A673 (cell line): ENCODE results near the gene WBP4. TPM values are rescaled to one million over a fixed set of nuclear protein-coding genes. Genes with fewer than 3 reads are reported as not detected.

ENCODE experiments used
- BruUV-seq: library from RNA; stranded (reverse); fragments of 400-500 nt; replicated peaks from 2 replicates; lab custom pipeline; 2021; lab: Mats Ljungman, UMichigan
- CTCF ChIA-PET: fragments of 300-600 bp; sonication (Branson Sonifier 250); formaldehyde crosslinking; loops from one replicate; lab custom pipeline; 2022; ENCODE audit warnings: antibody characterized with exemption; lab: Charles Lee
- POLR2A ChIA-PET: fragments of 300-600 bp; sonication (Branson Sonifier 250); formaldehyde crosslinking; loops from one replicate; lab custom pipeline; 2022; ENCODE audit warnings: antibody characterized with exemption; ENCODE audit not compliant: low non-redundant PET; lab: Charles Lee
- DNase-seq: peaks from one replicate; pipeline ENCODE4 v3.0.0-alpha.2; 2015; ENCODE audit warnings: low spot score
- H3K27ac ChIP-seq: fragments of 200-600 bp; sonication (generic); 2 replicates; pipeline ENCODE4 v1.5.1; 2016; ENCODE audit warnings: mixed run types, low read depth, mild to moderate bottlenecking, mixed read lengths, antibody characterized with exemption, low read length; ENCODE audit not compliant: poor library complexity, severe bottlenecking
- H3K27me3 ChIP-seq: fragments of 200-600 bp; sonication (generic); replicated peaks from 2 replicates; pipeline ENCODE4 v1.6.1; 2017; ENCODE audit warnings: mixed run types, low read depth, mild to moderate bottlenecking, mixed read lengths, antibody characterized with exemption, low read length; ENCODE audit not compliant: insufficient read depth, poor library complexity
- H3K36me3 ChIP-seq: fragments of 200-600 bp; sonication (generic); 2 replicates; pipeline ENCODE4 v1.6.1; 2016; ENCODE audit warnings: mixed run types, mild to moderate bottlenecking, mixed read lengths, antibody characterized with exemption, low read length; ENCODE audit not compliant: insufficient read depth, poor library complexity, severe bottlenecking
- H3K4me1 ChIP-seq: fragments of 200-600 bp; sonication (generic); 2 replicates; pipeline ENCODE4 v1.6.1; 2017; ENCODE audit warnings: mixed run types, mild to moderate bottlenecking, mixed read lengths, antibody characterized with exemption, low read length; ENCODE audit not compliant: insufficient read depth, poor library complexity, severe bottlenecking
- H3K4me3 ChIP-seq: fragments of 200-600 bp; sonication (generic); 2 replicates; pipeline ENCODE4 v1.5.1; 2016; ENCODE audit warnings: low read depth, mixed run types, mild to moderate bottlenecking, mixed read lengths, low read length; ENCODE audit not compliant: poor library complexity, severe bottlenecking
- H3K9me3 ChIP-seq: fragments of 200-600 bp; sonication (generic); 2 replicates; pipeline ENCODE4 v1.6.1; 2016; ENCODE audit warnings: mixed run types, low read depth, mild to moderate bottlenecking, mixed read lengths, antibody characterized with exemption, low read length; ENCODE audit not compliant: poor library complexity, severe bottlenecking
- CTCF ChIP-seq: fragments of 300-800, 200-600 bp; sonication (generic); conservative IDR thresholded peaks from 2 replicates; pipeline ENCODE4 v1.5.1; 2017; ENCODE audit warnings: low read depth, mild to moderate bottlenecking, antibody characterized with exemption, low read length, moderate library complexity, mixed read lengths
- EZH2 ChIP-seq: fragments of 200-600 bp; sonication (generic); IDR thresholded peaks from 2 replicates; pipeline ENCODE4 v1.6.1; 2017; ENCODE audit warnings: borderline replicate concordance, low read depth, mild to moderate bottlenecking, mixed read lengths, antibody characterized with exemption, low read length; ENCODE audit not compliant: poor library complexity, severe bottlenecking
- intact Hi-C: fragments of 100-400 bp; cut with micrococcal nuclease; formaldehyde crosslinking; loops from one replicate; pipeline ENCODE4 v1.10.0; 2022; ENCODE audit not compliant: unreplicated experiment
- total RNA-seq: library from RNA; stranded (reverse); gene quantifications from 2 replicates; pipeline ENCODE4 v1.2.3, GENCODE V29; 2021

WBP4 gene
- total RNA-seq, 1 experiment from 2014 or later = 12.5 TPM

GRCh38 chr13:41074523-41074922, 13.2 kb downstream of the WBP4 start:
- Histone ChIP-seq H3K4me1 (no peaks in the 10 kb centered on the region), H3K27me3 (no peaks in the 10 kb centered on the region), H3K4me3 (no peak overlapping the region), H3K27ac (no peak overlapping the region), H3K36me3 (peaks cover 51% of the 10 kb centered on the region), H3K9me3 (no peaks in the 10 kb centered on the region)
- no peak for DNase-seq
- intact Hi-C loops = loop anchor here (2.0 kb wide), 1 partner anchor 150 kb away; no protein-coding TSS in a partner anchor
- CTCF ChIA-PET = no interaction called here
- POLR2A ChIA-PET = no interaction called here
- no TSS peak for BruUV-seq
- TF ChIP-seq CTCF (no peak), EZH2 (no peak)

GRCh38 chr13:41075034-41075433, 13.7 kb downstream of the WBP4 start:
- BruUV-seq = no TSS peak
- Histone ChIP-seq H3K4me1 (no peaks in the 10 kb centered on the region), H3K4me3 (no peak overlapping the region), H3K36me3 (peaks cover 46% of the 10 kb centered on the region), H3K27ac (no peak overlapping the region), H3K9me3 (no peaks in the 10 kb centered on the region), H3K27me3 (no peaks in the 10 kb centered on the region)
- ChIA-PET POLR2A (no interaction called here), CTCF (no interaction called here)
- intact Hi-C loops = loop anchor here (2.0 kb wide), 1 partner anchor 150 kb away; no protein-coding TSS in a partner anchor
- TF ChIP-seq CTCF = peak; percentile 59
- TF ChIP-seq EZH2 = no peak
- DNase-seq = peak; percentile 40

GRCh38 chr13:41075485-41075884, 14.2 kb downstream of the WBP4 start:
- POLR2A ChIA-PET = no interaction called here
- no peaks in the 10 kb centered on the region for H3K27me3 ChIP-seq
- CTCF ChIA-PET = no interaction called here
- DNase-seq = no peak
- no peak overlapping the region for H3K27ac ChIP-seq
- BruUV-seq = no TSS peak
- intact Hi-C loops = loop anchor here (2.0 kb wide), 1 partner anchor 149 kb away; no protein-coding TSS in a partner anchor
- H3K36me3 ChIP-seq = peaks cover 45% of the 10 kb centered on the region
- H3K9me3 ChIP-seq = no peaks in the 10 kb centered on the region
- H3K4me3 ChIP-seq = no peak overlapping the region
- H3K4me1 ChIP-seq = no peaks in the 10 kb centered on the region
- TF ChIP-seq CTCF (no peak), EZH2 (no peak)
